Renal cortex interstitium (tissue), 11 donors: ENCODE results near the gene ITPK1. TPM values are rescaled to one million over a fixed set of nuclear protein-coding genes. Genes with fewer than 3 reads are reported as not detected.

Source experiments
- DNase-seq, 11 donors: peaks; one replicate each; pipeline ENCODE4 v3.0.0-alpha.2; 2013; ENCODE audit warnings: low read depth in 9 of 11, low spot score in 4 of 11; ENCODE audit errors: extremely low read depth in 1 of 11
- polyA plus RNA-seq, 3 donors: library from polyadenylated mRNA; unstranded; fragments of 120-200 nt; gene quantifications; one replicate each; pipeline ENCODE4 v1.2.1, GENCODE V29; 2013; ENCODE audit not compliant: insufficient read length in 3 of 3

ITPK1 gene
- polyA plus RNA-seq, 3 donors, result 27.5 to 40.5 (median 33.0) TPM

GRCh38 chr14:93024493-93024892, 91.2 kb downstream of the ITPK1 start:
- no peak for DNase-seq

GRCh38 chr14:93023802-93024434, 91.8 kb downstream of the ITPK1 start:
- DNase-seq, result no peak

- no peak for DNase-seq
Measured at GRCh38 chr14:93023039-93023438, 92.7 kb downstream of the ITPK1 start.

- no peak for DNase-seq
Measured at GRCh38 chr14:93019970-93020369, 95.8 kb downstream of the ITPK1 start.

GRCh38 chr14:93019367-93019843, 96.3 kb downstream of the ITPK1 start:
- no peak for DNase-seq

GRCh38 chr14:93018366-93018765, 97.4 kb downstream of the ITPK1 start:
- no peak for DNase-seq

GRCh38 chr14:93017898-93018297, 97.8 kb downstream of the ITPK1 start:
- DNase-seq, result no peak

GRCh38 chr14:93017301-93017797, 98.4 kb downstream of the ITPK1 start:
- DNase-seq, result no peak

- DNase-seq, result no peak
Measured at GRCh38 chr14:93016275-93016845, 99.4 kb downstream of the ITPK1 start.

GRCh38 chr14:93015505-93015904, 100.2 kb downstream of the ITPK1 start:
- no peak for DNase-seq

- DNase-seq, result no peak
Measured at GRCh38 chr14:93015064-93015463, 100.7 kb downstream of the ITPK1 start.

GRCh38 chr14:93014058-93015023, 101.4 kb downstream of the ITPK1 start:
- DNase-seq, result no peak

GRCh38 chr14:93012951-93013719, 102.6 kb downstream of the ITPK1 start:
- no peak for DNase-seq

GRCh38 chr14:93012506-93012905, 103.2 kb downstream of the ITPK1 start:
- DNase-seq, result no peak

GRCh38 chr14:93011650-93012325, 103.9 kb downstream of the ITPK1 start:
- no peak for DNase-seq

- no peak for DNase-seq
Measured at GRCh38 chr14:93011141-93011529, 104.6 kb downstream of the ITPK1 start.

- DNase-seq, result no peak
Measured at GRCh38 chr14:93010522-93011140, 105.1 kb downstream of the ITPK1 start.

- no peak for DNase-seq
Measured at GRCh38 chr14:93010130-93010499, 105.6 kb downstream of the ITPK1 start.
